ENCODE measurements around the gene ADAMTS10. TPM values are rescaled to one million over a fixed set of nuclear protein-coding genes. Genes with fewer than 3 reads are reported as not detected.

Gene ADAMTS10
- total and polyA plus RNA-seq, 10 of the 15 experiments (the other 5 are each of a cell fraction or from before 2014, with no cell fraction given), result 0.01 to 2.5 (median 0.42) TPM; not detected in 3

GRCh38 chr19:8573316-8573715, 37.2 kb downstream of the ADAMTS10 start:
- in situ Hi-C loops (cut with MboI), result no loop called here
- H3K9me3 ChIP-seq (replicated peaks; ENCODE audit: control insufficient read depth, insufficient read depth, low read length), result no peaks in the 10 kb centered on the region; the same call in 2 of the 3 replicates
- ChIA-PET POLR2A (no interaction called here), SMC1A (ENCODE audit: uncharacterized antibody, unreplicated experiment) (no interaction called here), CTCF (no interaction called here), RAD21 (ENCODE audit: unreplicated experiment) (no interaction called here)
- H3K4me1 ChIP-seq (ENCODE audit: control insufficient read depth, insufficient read depth, low read length), result peaks cover 34% of the 10 kb centered on the region
- H4K20me1 ChIP-seq (ENCODE audit: control insufficient read depth, insufficient read depth), result no peaks in the 10 kb centered on the region
- no peak overlapping the region for H3K27ac ChIP-seq (ENCODE audit: control insufficient read depth, insufficient read depth)
- intact Hi-C loops (cut with micrococcal nuclease; ENCODE audit: unreplicated experiment), result no loop called here
- no peaks in the 10 kb centered on the region for H3K27me3 ChIP-seq (replicated peaks in 1 of 2; ENCODE audit: control insufficient read depth in 2 of 2, insufficient read depth in 2 of 2, low read length in 1 of 2)
- no peaks in the 10 kb centered on the region for H3K36me3 ChIP-seq (ENCODE audit: control insufficient read depth in 2 of 2, insufficient read depth in 2 of 2, low read length in 1 of 2)
- ATAC-seq (no peak), FAIRE-seq (no peak), DNase-seq (ENCODE audit: low read depth, low spot score) (no peak)
- H3K79me2 ChIP-seq (ENCODE audit: control insufficient read depth, insufficient read depth, low read length), result no peaks in the 10 kb centered on the region
- WGBS (ENCODE audit: insufficient coverage, insufficient replicate concordance, low lambda C conversion rate, missing lambda C conversion rate), result 58% methylated on average over 7 of the region's 7 CpGs
- H3K4me3 ChIP-seq, result no peak overlapping the region
- TF ChIP-seq E2F8 (IDR thresholded peaks at IDR 0.05; ENCODE audit: low read depth, partially characterized antibody) (no peak), HDAC6 (IDR thresholded peaks at IDR 0.05; ENCODE audit: unreplicated experiment) (no peak), MYB (IDR thresholded peaks at IDR 0.05; ENCODE audit: borderline replicate concordance, low read depth, low read length) (no peak), MEF2B (IDR thresholded peaks at IDR 0.05; ENCODE audit: partially characterized antibody, poor library complexity, severe bottlenecking) (no peak), NRF1 (conservative IDR thresholded peaks at IDR 0.05; ENCODE audit: low read depth, low read length) (no peak), RAD21 (IDR thresholded peaks at IDR 0.05; ENCODE audit: insufficient read depth, low read depth, low read length) (no peak), STAT1 (conservative IDR thresholded peaks at IDR 0.05) (no peak), EP300 (IDR thresholded peaks at IDR 0.05; ENCODE audit: borderline replicate concordance in 1 of 2, control insufficient read depth in 1 of 2, low read depth in 2 of 2, low read length in 2 of 2) (no peak), BCL11A (IDR thresholded peaks at IDR 0.05; ENCODE audit: low read depth, low read length) (no peak)
- H3K9ac ChIP-seq (ENCODE audit: control insufficient read depth, insufficient read depth, low read length), result no peak overlapping the region
- no peak overlapping the region for H3K4me2 ChIP-seq (ENCODE audit: control insufficient read depth, insufficient read depth)
- no TSS peak for BruUV-seq (replicated peaks)
- H2AFZ ChIP-seq (ENCODE audit: control insufficient read depth, low read depth, low read length), result no peak overlapping the region
